Gastroesophageal sphincter (tissue), 4 donors: Measurements from ENCODE around the gene CASK. TPM values are rescaled to one million over a fixed set of nuclear protein-coding genes. Genes with fewer than 3 reads are reported as not detected.

Experiments
- ATAC-seq: fragments of 150-250 bp; one replicate; pipeline ENCODE4 v1.9.1; 2016; ENCODE audit warnings: mild to moderate bottlenecking, moderate library complexity
- H3K27ac ChIP-seq, 4 donors: fragments of 200-600 bp; sonication (generic) in 3 of 4; 1 replicate in 3 of 4; 2 replicates in 1 of 4; pipeline ENCODE4 v1.5.1; 2016 to 2019
- H3K27me3 ChIP-seq: fragments of 200-600 bp; sonication (generic); one replicate; pipeline ENCODE4 v1.5.1; 2019
- H3K36me3 ChIP-seq, 2 donors: fragments of 200-600 bp; sonication (generic); one replicate each; pipeline ENCODE4 v1.5.1; 2019; ENCODE audit warnings: control low read depth in 1 of 2
- H3K4me1 ChIP-seq, 3 donors: fragments of 200-600 bp; sonication (generic); 1 replicate in 2 of 3; 2 replicates in 1 of 3; pipeline ENCODE4 v1.5.1; 2016 to 2019; ENCODE audit warnings: control low read depth in 2 of 3
- H3K4me3 ChIP-seq, 2 donors: fragments of 200-600 bp; sonication (generic); one replicate each; pipeline ENCODE4 v1.5.1; 2019; ENCODE audit warnings: mild to moderate bottlenecking in 1 of 2, moderate library complexity in 1 of 2
- H3K9me3 ChIP-seq, 3 donors: fragments of 200-600 bp; sonication (generic); one replicate each; pipeline ENCODE4 v1.5.1; 2017 to 2019; ENCODE audit warnings: control low read depth in 2 of 3
- CTCF ChIP-seq, 4 experiments: fragments of 200-600 bp in 2 of 4; fragments of 450-650 bp in 2 of 4; sonication (generic) in 1 of 4; IDR thresholded peaks; one replicate each; pipeline ENCODE4 v1.5.1; 2017 to 2019; ENCODE audit warnings: antibody characterized with exemption in 4 of 4, mild to moderate bottlenecking in 2 of 4, moderate library complexity in 2 of 4
- EP300 ChIP-seq: sonication (generic); formaldehyde crosslinking; IDR thresholded peaks from one replicate; pipeline ENCODE4 v1.6.1; 2017; ENCODE audit warnings: antibody characterized with exemption, mild to moderate bottlenecking
- POLR2A ChIP-seq, 2 donors: fragments of 450-650 bp; IDR thresholded peaks; one replicate each; pipeline ENCODE4 v1.6.1; 2017; ENCODE audit warnings: antibody characterized with exemption in 2 of 2, mild to moderate bottlenecking in 2 of 2, moderate library complexity in 1 of 2
- POLR2AphosphoS5 ChIP-seq: sonication (generic); formaldehyde crosslinking; IDR thresholded peaks from one replicate; pipeline ENCODE4 v1.6.1; 2017; ENCODE audit warnings: antibody characterized with exemption
- WGBS, 2 donors: methylation state at CpG; one replicate each; pipeline ENCODE4 v1.1.5; 2018; ENCODE audit warnings: low coverage in 1 of 2; 5-methylcytosine and 5-hydroxymethylcytosine counted together
- total RNA-seq, 4 donors: library from RNA; depleted of rRNA; stranded (reverse); fragments of >200 nt; gene quantifications; one replicate each; pipeline ENCODE4 v1.1.0, GENCODE V29; 2016

CASK gene
- total RNA-seq, 4 donors from 2014 or later, result 22.6 to 55.0 (median 30.5) TPM

GRCh38 chrX:41621222-41621723 lies 302.1 kb downstream of the CASK start:
- Histone ChIP-seq H3K27ac (no peak overlapping the region), H3K4me3 (no peak overlapping the region), H3K9me3 (no peaks in the 10 kb centered on the region), H3K36me3 (peaks cover 0 to 5% of the 10 kb centered on the region in 2 donors), H3K4me1 (no peaks in the 10 kb centered on the region), H3K27me3 (no peaks in the 10 kb centered on the region)
- 20 to 69% methylated on average over 1 to 3 of the region's 5 CpGs for WGBS, 2 donors
- no peak for ATAC-seq
- no peak for TF ChIP-seq EP300
- no peak for TF ChIP-seq POLR2AphosphoS5
- no peak for TF ChIP-seq POLR2A (IDR thresholded peaks at IDR 0.05)
- TF ChIP-seq CTCF (IDR thresholded peaks at IDR 0.05), result no peak

- H3K36me3 ChIP-seq, result no peaks in the 10 kb centered on the region
- ATAC-seq, result no peak
- TF ChIP-seq POLR2AphosphoS5, result no peak
- TF ChIP-seq POLR2A (IDR thresholded peaks at IDR 0.05), result no peak
- TF ChIP-seq CTCF (IDR thresholded peaks at IDR 0.05), result no peak
- no peak for TF ChIP-seq EP300
- H3K27ac ChIP-seq, result no peak overlapping the region
- no peaks in the 10 kb centered on the region for H3K4me1 ChIP-seq
- H3K9me3 ChIP-seq, result no peaks in the 10 kb centered on the region
- no peaks in the 10 kb centered on the region for H3K27me3 ChIP-seq
- no peak overlapping the region for H3K4me3 ChIP-seq
These were observed 304.1 kb downstream of the CASK start for GRCh38 chrX:41619221-41619620.

GRCh38 chrX:41616935-41617334 lies 306.4 kb downstream of the CASK start:
- Histone ChIP-seq H3K27me3 (no peaks in the 10 kb centered on the region), H3K4me1 (no peaks in the 10 kb centered on the region), H3K36me3 (no peaks in the 10 kb centered on the region), H3K4me3 (no peak overlapping the region), H3K27ac (no peak overlapping the region), H3K9me3 (no peaks in the 10 kb centered on the region)
- WGBS, 2 donors, result no CpG with 5 or more reads among the region's 3 CpGs
- no peak for ATAC-seq
- TF ChIP-seq CTCF (IDR thresholded peaks at IDR 0.05) (no peak), EP300 (no peak), POLR2AphosphoS5 (no peak)

- ATAC-seq, result no peak
- TF ChIP-seq POLR2A (IDR thresholded peaks at IDR 0.05), result no peak
- TF ChIP-seq CTCF (IDR thresholded peaks at IDR 0.05), result no peak
- TF ChIP-seq POLR2AphosphoS5, result no peak
- no peak for TF ChIP-seq EP300
- Histone ChIP-seq H3K4me1 (no peaks in the 10 kb centered on the region), H3K4me3 (no peak overlapping the region), H3K27me3 (no peaks in the 10 kb centered on the region), H3K36me3 (no peaks in the 10 kb centered on the region), H3K27ac (no peak overlapping the region), H3K9me3 (no peaks in the 10 kb centered on the region)
These were observed 307.1 kb downstream of the CASK start for GRCh38 chrX:41616255-41616654.

GRCh38 chrX:41608244-41608643 lies 315.1 kb downstream of the CASK start:
- H3K36me3 ChIP-seq, result peaks cover 0 to 6% of the 10 kb centered on the region in 2 donors
- ATAC-seq, result no peak
- H3K9me3 ChIP-seq, result no peaks in the 10 kb centered on the region
- H3K4me1 ChIP-seq, result no peaks in the 10 kb centered on the region
- TF ChIP-seq EP300 (no peak), CTCF (IDR thresholded peaks at IDR 0.05) (no peak), POLR2A (IDR thresholded peaks at IDR 0.05) (no peak)
- no peak overlapping the region for H3K4me3 ChIP-seq
- no peaks in the 10 kb centered on the region for H3K27me3 ChIP-seq
- no peak overlapping the region for H3K27ac ChIP-seq
- WGBS, 2 donors, result 83 to 100% methylated on average over 1 of the region's 1 CpG
